NB4 (cell line): Measurements from ENCODE around the gene GHDC.
A peak's percentile ranks its signal among the peaks of the same experiment; 100 is the strongest.
"Not testable (repeated sequence)": the region's sequence is repeated elsewhere in the genome, so short reads cannot be mapped to it uniquely, and the experiment has no call there.

Experiments
- DNase-seq: peaks from one replicate; pipeline ENCODE4 v3.0.0; 2010; ENCODE audit warnings: low read depth
- H3K4me3 ChIP-seq: one replicate; pipeline ENCODE4 v1.5.1; 2011; ENCODE audit warnings: mild to moderate bottlenecking, low read depth, low read length, moderate library complexity
- MAX ChIP-seq: IDR thresholded peaks from 2 replicates; pipeline ENCODE4 v1.6.1; 2011; ENCODE audit warnings: low read depth, low read length
- MYC ChIP-seq: IDR thresholded peaks from 2 replicates; pipeline ENCODE4 v1.6.1; 2011; ENCODE audit warnings: low read depth, low read length
- POLR2A ChIP-seq: IDR thresholded peaks from 2 replicates; pipeline ENCODE4 v1.6.1; 2011; ENCODE audit warnings: mild to moderate bottlenecking; ENCODE audit not compliant: insufficient read length; ENCODE audit errors: extremely low read depth
- TF ChIP-seq, protein P1 (sequence below): IDR thresholded peaks from one replicate; pipeline ENCODE4 v1.5.1; 2012; ENCODE audit warnings: low read depth, low read length

GHDC gene, protein sequence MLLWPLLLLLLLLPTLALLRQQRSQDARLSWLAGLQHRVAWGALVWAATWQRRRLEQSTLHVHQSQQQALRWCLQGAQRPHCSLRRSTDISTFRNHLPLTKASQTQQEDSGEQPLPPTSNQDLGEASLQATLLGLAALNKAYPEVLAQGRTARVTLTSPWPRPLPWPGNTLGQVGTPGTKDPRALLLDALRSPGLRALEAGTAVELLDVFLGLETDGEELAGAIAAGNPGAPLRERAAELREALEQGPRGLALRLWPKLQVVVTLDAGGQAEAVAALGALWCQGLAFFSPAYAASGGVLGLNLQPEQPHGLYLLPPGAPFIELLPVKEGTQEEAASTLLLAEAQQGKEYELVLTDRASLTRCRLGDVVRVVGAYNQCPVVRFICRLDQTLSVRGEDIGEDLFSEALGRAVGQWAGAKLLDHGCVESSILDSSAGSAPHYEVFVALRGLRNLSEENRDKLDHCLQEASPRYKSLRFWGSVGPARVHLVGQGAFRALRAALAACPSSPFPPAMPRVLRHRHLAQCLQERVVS

DNA sequence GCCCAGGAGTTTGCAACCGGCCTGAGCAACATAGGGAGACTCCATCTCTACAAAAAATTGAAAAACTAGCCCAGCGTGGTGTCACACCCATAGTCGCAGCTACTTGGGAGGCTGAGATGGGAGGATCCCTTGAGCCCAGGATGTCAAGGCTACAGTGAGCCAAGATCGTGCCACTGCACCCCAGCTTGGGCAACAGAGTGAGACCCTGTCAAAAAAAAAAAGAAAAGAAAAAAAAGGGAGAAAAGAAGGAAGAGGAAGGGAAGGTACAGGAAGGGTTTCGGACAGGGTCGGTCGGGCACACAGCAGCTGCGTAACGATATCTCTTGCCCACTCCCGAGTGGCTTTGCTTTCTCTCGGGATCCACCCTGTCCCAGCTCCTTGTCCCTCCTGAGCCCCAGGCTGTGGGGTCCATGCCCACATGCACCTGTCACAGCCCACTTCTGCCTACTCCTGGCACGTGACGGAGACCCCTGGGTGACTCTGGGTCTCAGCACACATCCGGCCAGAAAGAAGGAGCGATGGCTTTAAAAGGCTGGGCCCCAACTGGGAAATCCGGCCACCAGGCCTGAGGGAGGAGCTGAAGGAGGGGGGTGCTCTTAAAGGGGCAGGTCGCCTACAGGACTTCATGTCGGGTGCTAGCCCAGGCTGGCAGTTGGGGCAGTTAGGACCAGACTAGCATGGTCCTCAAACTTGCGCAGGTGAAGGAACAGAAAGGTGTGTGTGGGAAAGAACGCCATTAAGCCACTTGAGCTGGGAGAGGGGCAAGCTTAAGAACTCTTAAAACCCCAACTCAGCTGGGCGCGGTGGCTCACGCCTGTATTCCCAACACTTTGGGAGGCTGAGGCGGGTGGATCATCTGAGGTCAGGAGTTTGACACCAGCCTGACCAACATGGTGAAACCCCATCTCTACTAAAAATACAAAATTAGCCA is at the start of gene GHDC:
Gene GHDC, minus strand, starts transcription at position 526 of the 931 bp plus-strand sequence. CDS start 913 bp downstream, outside the sequence.
- peak; percentile 89 for DNase-seq
- TF ChIP-seq, protein P1, sequence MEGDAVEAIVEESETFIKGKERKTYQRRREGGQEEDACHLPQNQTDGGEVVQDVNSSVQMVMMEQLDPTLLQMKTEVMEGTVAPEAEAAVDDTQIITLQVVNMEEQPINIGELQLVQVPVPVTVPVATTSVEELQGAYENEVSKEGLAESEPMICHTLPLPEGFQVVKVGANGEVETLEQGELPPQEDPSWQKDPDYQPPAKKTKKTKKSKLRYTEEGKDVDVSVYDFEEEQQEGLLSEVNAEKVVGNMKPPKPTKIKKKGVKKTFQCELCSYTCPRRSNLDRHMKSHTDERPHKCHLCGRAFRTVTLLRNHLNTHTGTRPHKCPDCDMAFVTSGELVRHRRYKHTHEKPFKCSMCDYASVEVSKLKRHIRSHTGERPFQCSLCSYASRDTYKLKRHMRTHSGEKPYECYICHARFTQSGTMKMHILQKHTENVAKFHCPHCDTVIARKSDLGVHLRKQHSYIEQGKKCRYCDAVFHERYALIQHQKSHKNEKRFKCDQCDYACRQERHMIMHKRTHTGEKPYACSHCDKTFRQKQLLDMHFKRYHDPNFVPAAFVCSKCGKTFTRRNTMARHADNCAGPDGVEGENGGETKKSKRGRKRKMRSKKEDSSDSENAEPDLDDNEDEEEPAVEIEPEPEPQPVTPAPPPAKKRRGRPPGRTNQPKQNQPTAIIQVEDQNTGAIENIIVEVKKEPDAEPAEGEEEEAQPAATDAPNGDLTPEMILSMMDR: no peak
- TF ChIP-seq MAX (peak; percentile 79), MYC (no peak), POLR2A (peak; percentile 50)
- peak within 1 kb of the TSS; percentile 78 for H3K4me3 ChIP-seq

DNA sequence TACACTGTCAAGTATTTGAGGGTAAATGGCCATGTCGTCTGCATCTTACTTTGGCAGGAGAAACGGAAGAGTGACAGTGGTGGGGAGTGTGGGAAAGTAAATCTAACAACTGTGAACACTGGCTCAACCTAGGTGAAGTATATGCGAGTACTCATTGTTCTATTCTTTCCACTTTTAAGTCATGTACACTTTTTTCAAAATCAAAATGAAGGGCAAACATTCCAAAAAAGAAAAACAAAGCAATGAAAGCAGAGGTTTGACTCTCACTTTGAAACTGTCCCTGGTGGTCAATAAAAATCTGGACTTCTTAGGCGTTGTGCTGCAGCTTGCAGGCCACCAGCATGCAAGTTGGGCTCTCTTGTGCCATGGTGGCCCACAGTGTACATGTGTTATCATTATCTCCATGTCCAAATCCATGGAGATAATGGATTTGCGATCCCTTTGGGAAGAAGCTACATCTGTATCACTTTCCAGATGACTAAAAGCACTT is 49.2 kb upstream of the GHDC start:
- TF ChIP-seq, protein P1: no peak
- no peak for TF ChIP-seq MYC
- no peak for TF ChIP-seq MAX
- TF ChIP-seq POLR2A: no peak
- H3K4me3 ChIP-seq: no peak overlapping the region
- DNase-seq: no peak

DNA sequence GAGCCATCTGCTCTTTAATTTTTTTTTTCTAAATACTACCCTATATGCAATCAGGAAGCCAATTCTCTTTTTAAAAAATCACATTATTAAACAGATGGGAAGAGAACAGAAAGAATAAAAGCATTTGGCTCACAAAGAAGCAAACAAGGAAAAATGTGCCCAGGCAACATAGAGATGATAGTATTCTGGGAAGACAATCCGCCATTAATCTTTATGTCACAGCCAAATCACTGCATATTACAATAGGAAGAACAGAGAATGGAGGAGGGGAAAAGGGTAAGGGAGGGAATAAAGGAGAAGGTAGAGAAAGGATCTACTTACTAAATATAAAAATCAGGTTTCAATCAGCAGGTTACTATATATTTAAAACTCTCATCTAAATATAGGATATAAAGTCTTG is 47.6 kb upstream of the GHDC start:
- no peak for TF ChIP-seq POLR2A
- DNase-seq: no peak

GRCh38 chr17:42240863-42241262 is 46.6 kb upstream of the GHDC start:
- not testable (repeated sequence) for H3K4me3 ChIP-seq, DNase-seq

More for the DNA sequence above, 47.6 kb upstream of the GHDC start:
- H3K4me3 ChIP-seq: no peak overlapping the region

GRCh38 chr17:42240201-42240600 is 45.9 kb upstream of the GHDC start:
- no peak for TF ChIP-seq MYC
- TF ChIP-seq POLR2A: no peak
- TF ChIP-seq MAX: no peak
- TF ChIP-seq, protein P1: no peak
- H3K4me3 ChIP-seq: no peak overlapping the region
- DNase-seq: no peak

- H3K4me3 ChIP-seq, DNase-seq: not testable (repeated sequence)
These were observed 45.3 kb upstream of the GHDC start for GRCh38 chr17:42239576-42239975.

DNA sequence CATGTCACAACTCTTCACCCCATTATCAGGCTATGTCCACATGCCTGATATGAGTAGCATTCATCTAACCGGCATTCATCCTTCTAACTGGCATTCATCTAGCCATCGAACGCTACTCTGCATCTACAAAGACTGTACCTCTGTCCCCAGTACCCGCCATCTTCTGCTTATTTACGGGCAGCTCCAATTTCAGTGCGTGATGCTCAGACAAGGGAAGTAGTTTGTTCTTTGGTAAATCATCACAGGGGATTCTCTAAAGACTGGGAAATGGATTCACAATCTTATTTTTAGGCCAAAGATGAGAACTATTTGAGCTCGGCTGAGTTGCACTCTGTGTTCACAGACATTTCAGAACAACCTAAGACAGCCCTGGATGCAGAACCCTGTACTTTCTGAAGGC is 42.5 kb upstream of the GHDC start:
- DNase-seq: no peak
- TF ChIP-seq, protein P1: no peak
- no peak for TF ChIP-seq MYC
- TF ChIP-seq MAX: no peak
- TF ChIP-seq POLR2A: no peak
- H3K4me3 ChIP-seq: no peak overlapping the region
